ENCODE data around the gene TNRC18.
"Not testable (repeated sequence)": the region's sequence is repeated elsewhere in the genome, so short reads cannot be mapped to it uniquely, and the experiment has no call there.

Gene TNRC18

DNA sequence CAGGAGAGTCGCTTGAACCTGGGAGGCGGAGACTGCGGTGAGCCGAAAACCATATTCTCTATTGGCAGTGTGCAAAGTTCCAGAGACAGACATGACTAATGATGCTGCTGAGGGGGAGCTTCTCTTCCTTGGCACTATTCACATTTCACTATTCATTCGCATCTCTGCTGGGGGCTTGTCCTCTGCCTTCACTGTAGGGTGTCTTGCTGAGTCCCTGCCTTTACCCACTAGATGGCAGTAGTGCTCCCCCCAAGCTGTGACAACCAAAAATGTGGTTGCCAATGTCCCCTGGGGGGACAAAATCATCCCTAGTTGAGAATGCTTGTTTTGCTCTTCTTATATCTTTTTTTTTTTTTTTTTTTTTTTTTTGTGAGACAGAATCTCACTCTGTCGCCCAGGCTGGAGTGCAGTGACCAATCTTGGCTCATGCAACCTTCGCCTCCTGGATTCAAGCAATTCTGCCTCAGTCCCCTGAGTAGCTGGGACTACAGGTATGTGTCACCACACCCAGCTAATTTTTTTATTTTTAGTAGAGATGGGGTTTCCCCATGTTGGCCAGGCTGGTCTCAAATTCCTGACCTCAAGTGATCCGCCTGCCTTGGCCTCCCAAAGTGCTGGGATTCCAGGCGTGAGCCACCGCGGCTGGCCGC is 57.5 kb downstream of the TNRC18 start:
- not testable (repeated sequence) for H3K27me3 ChIP-seq (ENCODE audit: insufficient read depth, poor library complexity, severe bottlenecking); H3K9me3 ChIP-seq (ENCODE audit: severe bottlenecking); H3K4me1 ChIP-seq (ENCODE audit: insufficient read depth, poor library complexity, severe bottlenecking); DNase-seq (ENCODE audit: low spot score); H3K4me3 ChIP-seq (ENCODE audit: severe bottlenecking); H3K27ac ChIP-seq (ENCODE audit: poor library complexity, severe bottlenecking)
- ATAC-seq (ENCODE audit: low read depth), result peak; percentile 70
- peaks cover 81% of the 10 kb centered on the region for H3K36me3 ChIP-seq (ENCODE audit: low read depth)
- TF ChIP-seq, protein P1, sequence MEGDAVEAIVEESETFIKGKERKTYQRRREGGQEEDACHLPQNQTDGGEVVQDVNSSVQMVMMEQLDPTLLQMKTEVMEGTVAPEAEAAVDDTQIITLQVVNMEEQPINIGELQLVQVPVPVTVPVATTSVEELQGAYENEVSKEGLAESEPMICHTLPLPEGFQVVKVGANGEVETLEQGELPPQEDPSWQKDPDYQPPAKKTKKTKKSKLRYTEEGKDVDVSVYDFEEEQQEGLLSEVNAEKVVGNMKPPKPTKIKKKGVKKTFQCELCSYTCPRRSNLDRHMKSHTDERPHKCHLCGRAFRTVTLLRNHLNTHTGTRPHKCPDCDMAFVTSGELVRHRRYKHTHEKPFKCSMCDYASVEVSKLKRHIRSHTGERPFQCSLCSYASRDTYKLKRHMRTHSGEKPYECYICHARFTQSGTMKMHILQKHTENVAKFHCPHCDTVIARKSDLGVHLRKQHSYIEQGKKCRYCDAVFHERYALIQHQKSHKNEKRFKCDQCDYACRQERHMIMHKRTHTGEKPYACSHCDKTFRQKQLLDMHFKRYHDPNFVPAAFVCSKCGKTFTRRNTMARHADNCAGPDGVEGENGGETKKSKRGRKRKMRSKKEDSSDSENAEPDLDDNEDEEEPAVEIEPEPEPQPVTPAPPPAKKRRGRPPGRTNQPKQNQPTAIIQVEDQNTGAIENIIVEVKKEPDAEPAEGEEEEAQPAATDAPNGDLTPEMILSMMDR (IDR thresholded peaks at IDR 0.05; ENCODE audit: poor library complexity, severe bottlenecking), result peak; percentile 85

DNA sequence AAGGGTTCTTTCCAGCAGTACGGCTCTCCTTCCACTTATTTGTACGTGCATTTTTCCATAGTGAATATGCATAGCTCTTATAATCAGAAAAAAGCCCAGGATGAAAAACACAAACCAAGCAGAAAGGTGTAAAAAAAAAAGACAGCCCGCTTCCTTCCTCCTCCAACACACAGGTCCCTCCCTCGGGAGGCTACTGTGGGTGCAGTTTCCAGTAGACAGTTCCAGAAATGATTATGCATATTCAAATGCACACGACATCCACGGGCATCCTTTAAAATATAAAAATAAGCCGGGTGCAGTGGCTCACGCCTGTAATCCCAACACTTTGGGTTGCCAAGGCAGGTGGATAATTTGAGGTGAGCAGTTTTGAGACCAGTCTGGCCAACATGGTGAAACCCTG is 59.9 kb downstream of the TNRC18 start:
- Histone ChIP-seq H3K4me1 (ENCODE audit: insufficient read depth, poor library complexity, severe bottlenecking) (no peaks in the 10 kb centered on the region), H3K9me3 (ENCODE audit: severe bottlenecking) (no peaks in the 10 kb centered on the region), H3K4me3 (ENCODE audit: severe bottlenecking) (no peak overlapping the region), H3K27ac (ENCODE audit: poor library complexity, severe bottlenecking) (no peak overlapping the region), H3K27me3 (ENCODE audit: insufficient read depth, poor library complexity, severe bottlenecking) (no peaks in the 10 kb centered on the region), H3K36me3 (ENCODE audit: low read depth) (peaks cover 85% of the 10 kb centered on the region)
- TF ChIP-seq, protein P1 (IDR thresholded peaks at IDR 0.05; ENCODE audit: poor library complexity, severe bottlenecking), result no peak
- no peak for DNase-seq (ENCODE audit: low spot score)
- no peak for ATAC-seq (ENCODE audit: low read depth)

DNA sequence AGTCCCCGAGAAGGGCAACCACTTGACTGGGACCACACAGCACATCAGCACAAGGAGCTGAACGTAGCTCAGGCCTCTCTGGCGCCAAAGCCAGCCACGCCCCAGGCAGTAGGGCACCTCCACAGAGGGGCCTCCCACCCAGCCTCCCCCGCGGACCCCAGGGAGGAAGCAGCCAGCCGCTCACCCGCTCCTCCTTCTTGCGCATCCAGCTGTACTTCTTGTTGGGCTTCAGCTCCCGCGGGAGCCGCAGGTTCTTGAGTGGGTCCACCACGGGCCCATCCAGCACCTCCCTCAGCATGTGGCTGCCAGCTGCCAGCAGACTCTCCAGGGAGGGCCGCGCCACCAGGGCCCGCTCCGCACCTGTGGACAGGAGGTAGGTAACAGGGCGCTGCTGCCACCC is 61.2 kb downstream of the TNRC18 start:
- TF ChIP-seq, protein P1 (IDR thresholded peaks at IDR 0.05; ENCODE audit: poor library complexity, severe bottlenecking), result no peak
- DNase-seq (ENCODE audit: low spot score) (peak; percentile 50), ATAC-seq (ENCODE audit: low read depth) (no peak)
- H3K36me3 ChIP-seq (ENCODE audit: low read depth), result peaks cover 93% of the 10 kb centered on the region
- H3K4me1 ChIP-seq (ENCODE audit: insufficient read depth, poor library complexity, severe bottlenecking), result no peaks in the 10 kb centered on the region
- no peaks in the 10 kb centered on the region for H3K27me3 ChIP-seq (ENCODE audit: insufficient read depth, poor library complexity, severe bottlenecking)
- H3K9me3 ChIP-seq (ENCODE audit: severe bottlenecking), result no peaks in the 10 kb centered on the region
- no peak overlapping the region for H3K27ac ChIP-seq (ENCODE audit: poor library complexity, severe bottlenecking)
- no peak overlapping the region for H3K4me3 ChIP-seq (ENCODE audit: severe bottlenecking)

DNA sequence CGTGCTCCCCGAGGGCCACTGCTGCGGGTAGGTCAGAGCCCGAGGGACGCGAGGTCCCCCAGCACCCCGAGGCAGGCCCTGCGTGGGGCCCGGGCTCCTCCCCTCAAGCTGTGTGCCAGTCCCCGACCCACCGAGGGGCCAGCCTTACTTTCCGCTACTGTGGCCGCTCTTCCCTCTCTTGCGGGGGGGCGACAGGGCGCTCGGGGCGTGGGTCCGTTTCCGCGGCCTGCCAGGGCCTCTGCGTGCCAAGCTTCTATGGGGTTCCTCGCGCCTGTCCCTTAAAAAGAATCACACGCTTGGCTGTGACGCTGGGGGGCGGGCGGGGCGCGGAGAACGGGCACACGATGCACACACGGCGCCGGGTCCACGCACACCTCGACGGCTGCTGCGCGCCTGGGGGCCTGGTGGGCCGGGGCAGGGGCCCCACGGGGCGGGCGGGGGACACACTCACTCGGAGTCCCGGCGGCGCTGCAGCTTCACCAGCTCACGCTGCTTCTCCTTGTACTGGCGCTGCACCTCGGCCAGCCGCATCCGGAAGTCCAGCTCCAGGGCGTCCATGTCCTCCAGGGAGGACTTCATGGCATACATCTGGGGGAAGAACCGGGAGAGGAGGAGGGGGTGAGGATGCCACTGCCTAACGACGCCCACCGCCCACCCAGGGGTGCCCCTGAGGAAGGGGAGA is 62.0 kb downstream of the TNRC18 start:
- H3K4me3 ChIP-seq (ENCODE audit: severe bottlenecking), result no peak overlapping the region
- H3K9me3 ChIP-seq (ENCODE audit: severe bottlenecking), result no peaks in the 10 kb centered on the region
- no peaks in the 10 kb centered on the region for H3K4me1 ChIP-seq (ENCODE audit: insufficient read depth, poor library complexity, severe bottlenecking)
- no peaks in the 10 kb centered on the region for H3K27me3 ChIP-seq (ENCODE audit: insufficient read depth, poor library complexity, severe bottlenecking)
- peaks cover 96% of the 10 kb centered on the region for H3K36me3 ChIP-seq (ENCODE audit: low read depth)
- DNase-seq (ENCODE audit: low spot score) (peak; percentile 60), ATAC-seq (ENCODE audit: low read depth) (no peak)
- TF ChIP-seq, protein P1 (IDR thresholded peaks at IDR 0.05; ENCODE audit: poor library complexity, severe bottlenecking), result no peak
- H3K27ac ChIP-seq (ENCODE audit: poor library complexity, severe bottlenecking), result no peak overlapping the region

DNA sequence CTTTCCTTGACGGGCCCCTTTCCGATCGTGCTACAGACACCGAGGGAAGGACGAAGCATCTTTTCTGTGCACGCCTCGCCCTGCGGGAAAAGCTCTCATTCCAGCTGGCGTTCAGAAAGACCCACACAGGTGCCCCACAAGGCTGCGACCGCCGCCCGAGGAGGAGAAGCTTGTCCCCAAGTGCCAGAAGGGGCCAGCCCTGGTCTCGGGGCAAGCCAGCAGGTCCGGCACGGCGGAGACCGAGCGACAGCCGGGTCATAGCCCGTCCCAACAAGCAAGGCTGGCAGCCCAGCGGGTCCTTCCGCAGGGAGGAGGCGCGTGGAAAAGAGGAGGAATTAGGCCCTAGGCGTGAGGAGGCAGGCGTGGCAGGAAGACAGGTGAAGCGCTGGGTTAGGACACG is 62.7 kb downstream of the TNRC18 start:
- DNase-seq (ENCODE audit: low spot score) (peak; percentile 59), ATAC-seq (ENCODE audit: low read depth) (no peak)
- no peak overlapping the region for H3K4me3 ChIP-seq (ENCODE audit: severe bottlenecking)
- TF ChIP-seq, protein P1 (IDR thresholded peaks at IDR 0.05; ENCODE audit: poor library complexity, severe bottlenecking), result no peak
- H3K27ac ChIP-seq (ENCODE audit: poor library complexity, severe bottlenecking), result no peak overlapping the region
- H3K4me1 ChIP-seq (ENCODE audit: insufficient read depth, poor library complexity, severe bottlenecking), result no peaks in the 10 kb centered on the region
- no peaks in the 10 kb centered on the region for H3K9me3 ChIP-seq (ENCODE audit: severe bottlenecking)
- peaks cover 98% of the 10 kb centered on the region for H3K36me3 ChIP-seq (ENCODE audit: low read depth)
- no peaks in the 10 kb centered on the region for H3K27me3 ChIP-seq (ENCODE audit: insufficient read depth, poor library complexity, severe bottlenecking)

Data from RWPE2 (cell line).